ENCODE data around the gene NCKAP5. TPM values are rescaled to one million over a fixed set of nuclear protein-coding genes. Genes with fewer than 3 reads are reported as not detected.

NCKAP5 gene
- polyA plus RNA-seq, 3 donors = not detected

- no CpG with 5 or more reads among the region's 2 CpGs for WGBS (ENCODE audit: insufficient coverage)
- Histone ChIP-seq H4K20me1 (ENCODE audit: insufficient read depth, low read length) (no peaks in the 10 kb centered on the region), H3K4me1 (ENCODE audit: control insufficient read depth in 1 of 2, insufficient read depth in 2 of 2, low read length in 2 of 2) (no peaks in the 10 kb centered on the region), H3K79me2 (ENCODE audit: insufficient read depth, low read length) (no peaks in the 10 kb centered on the region), H3K9ac (ENCODE audit: insufficient read depth, low read length, poor library complexity, severe bottlenecking) (no peak overlapping the region), H3K36me3 (replicated peaks in 1 of 2; ENCODE audit: control insufficient read depth in 1 of 2, insufficient read depth in 2 of 2, low read length in 2 of 2) (no peaks in the 10 kb centered on the region), H2AFZ (ENCODE audit: insufficient read depth, low read depth, low read length, poor library complexity, severe bottlenecking) (no peak overlapping the region), H3K4me3 (replicated peaks in 1 of 3; ENCODE audit: low read depth in 2 of 3, low read length in 3 of 3) (no peak overlapping the region), H3K27me3 (ENCODE audit: control insufficient read depth in 2 of 2, insufficient read depth in 2 of 2, low read length in 2 of 2) (no peaks in the 10 kb centered on the region), H3K4me2 (replicated peaks; ENCODE audit: extremely low read depth, low read length, poor library complexity, severe bottlenecking) (no peak overlapping the region), H3K27ac (ENCODE audit: low read depth in 1 of 2, low read length in 2 of 2) (no peak overlapping the region), H3K9me3 (replicated peaks in 1 of 2; ENCODE audit: control insufficient read depth in 1 of 2, insufficient read depth in 1 of 2, low read length in 2 of 2) (no peaks in the 10 kb centered on the region)
- Mint-ChIP-seq H3K27ac (no peak overlapping the region), H3K27me3 (ENCODE audit: low read depth in 3 of 3) (no peaks in the 10 kb centered on the region), H3K4me1 (no peaks in the 10 kb centered on the region), H3K36me3 (no peaks in the 10 kb centered on the region), H3K9me3 (no peaks in the 10 kb centered on the region), H3K4me3 (no peak overlapping the region)
- no peak for DNase-seq
- intact Hi-C loops (cut with micrococcal nuclease) = no loop called here
- no peak for TF ChIP-seq CTCF (IDR thresholded peaks at IDR 0.05)
Measured at GRCh38 chr2:133085646-133086045, 482.6 kb downstream of the NCKAP5 start.

GRCh38 chr2:133082034-133082433 lies 486.2 kb downstream of the NCKAP5 start:
- TF ChIP-seq CTCF (IDR thresholded peaks at IDR 0.05) = no peak

More at GRCh38 chr2:133082034-133082433, 486.2 kb downstream of the NCKAP5 start:
- Histone ChIP-seq H2AFZ (ENCODE audit: insufficient read depth, low read depth, low read length, poor library complexity, severe bottlenecking) (no peak overlapping the region), H3K4me2 (replicated peaks; ENCODE audit: extremely low read depth, low read length, poor library complexity, severe bottlenecking) (no peak overlapping the region), H4K20me1 (ENCODE audit: insufficient read depth, low read length) (no peaks in the 10 kb centered on the region), H3K9ac (ENCODE audit: insufficient read depth, low read length, poor library complexity, severe bottlenecking) (no peak overlapping the region), H3K79me2 (ENCODE audit: insufficient read depth, low read length) (no peaks in the 10 kb centered on the region), H3K9me3 (replicated peaks in 1 of 2; ENCODE audit: control insufficient read depth in 1 of 2, insufficient read depth in 1 of 2, low read length in 2 of 2) (no peaks in the 10 kb centered on the region), H3K4me3 (replicated peaks in 1 of 3; ENCODE audit: low read depth in 2 of 3, low read length in 3 of 3) (no peak overlapping the region), H3K4me1 (ENCODE audit: control insufficient read depth in 1 of 2, insufficient read depth in 2 of 2, low read length in 2 of 2) (no peaks in the 10 kb centered on the region), H3K36me3 (replicated peaks in 1 of 2; ENCODE audit: control insufficient read depth in 1 of 2, insufficient read depth in 2 of 2, low read length in 2 of 2) (no peaks in the 10 kb centered on the region), H3K27ac (ENCODE audit: low read depth in 1 of 2, low read length in 2 of 2) (no peak overlapping the region), H3K27me3 (ENCODE audit: control insufficient read depth in 2 of 2, insufficient read depth in 2 of 2, low read length in 2 of 2) (no peaks in the 10 kb centered on the region)
- WGBS (ENCODE audit: insufficient coverage) = no CpG with 5 or more reads among the region's 1 CpG
- no peak for DNase-seq
- Mint-ChIP-seq H3K27me3 (ENCODE audit: low read depth in 3 of 3) (no peaks in the 10 kb centered on the region), H3K27ac (no peak overlapping the region), H3K4me3 (no peak overlapping the region), H3K4me1 (no peaks in the 10 kb centered on the region), H3K36me3 (no peaks in the 10 kb centered on the region), H3K9me3 (no peaks in the 10 kb centered on the region)
- intact Hi-C loops (cut with micrococcal nuclease) = no loop called here
